Smooth muscle cell (in vitro differentiated cells): ENCODE results near the gene P4HA3. TPM values are rescaled to one million over a fixed set of nuclear protein-coding genes. Genes with fewer than 3 reads are reported as not detected.

Experiments used
- DNase-seq: peaks from one replicate; lab custom pipeline; 2025; ENCODE audit not compliant: unreplicated experiment; lab: John Stamatoyannopoulos, UW
- H2AFZ ChIP-seq: fragments of 200-600 bp; sonication (generic); 2 replicates; pipeline ENCODE4 v1.6.0; 2016; ENCODE audit warnings: antibody characterized with exemption, low read depth, mild to moderate bottlenecking
- H3F3A ChIP-seq: fragments of 200-600 bp; sonication (generic); 2 replicates; pipeline ENCODE4 v1.6.0; 2017; ENCODE audit warnings: antibody characterized with exemption, low read depth
- H3K27ac ChIP-seq: fragments of 200-600 bp; sonication (generic); 2 replicates; pipeline ENCODE4 v1.5.1; 2016; ENCODE audit warnings: low read depth, mild to moderate bottlenecking
- H3K27me3 ChIP-seq: fragments of 200-600 bp; sonication (generic); 2 replicates; pipeline ENCODE4 v1.6.1; 2016; ENCODE audit warnings: low read depth, mild to moderate bottlenecking
- H3K36me3 ChIP-seq: fragments of 200-600 bp; sonication (generic); 2 replicates; pipeline ENCODE4 v1.5.1; 2016; ENCODE audit warnings: low read depth
- H3K4me1 ChIP-seq: fragments of 200-600 bp; sonication (generic); 2 replicates; pipeline ENCODE4 v1.5.1; 2016; ENCODE audit warnings: low read depth
- H3K4me2 ChIP-seq: fragments of 200-600 bp; sonication (generic); 2 replicates; pipeline ENCODE4 v1.6.0; 2016; ENCODE audit warnings: mild to moderate bottlenecking
- H3K4me3 ChIP-seq: fragments of 200-600 bp; sonication (generic); 2 replicates; pipeline ENCODE4 v1.5.1; 2016; ENCODE audit warnings: mild to moderate bottlenecking
- H3K79me2 ChIP-seq: fragments of 200-600 bp; sonication (generic); 2 replicates; pipeline ENCODE4 v1.6.0; 2016; ENCODE audit warnings: low read depth, mild to moderate bottlenecking
- H3K9ac ChIP-seq: fragments of 200-600 bp; sonication (generic); 2 replicates; pipeline ENCODE4 v1.6.0; 2016; ENCODE audit warnings: low read depth
- H3K9me3 ChIP-seq: fragments of 200-600 bp; sonication (generic); replicated peaks from 2 replicates; pipeline ENCODE4 v1.5.1; 2016; ENCODE audit warnings: low read depth
- H4K20me1 ChIP-seq: fragments of 200-600 bp; sonication (generic); 2 replicates; pipeline ENCODE4 v1.6.0; 2016; ENCODE audit warnings: low read depth
- CTCF ChIP-seq: fragments of 200-600 bp; sonication (generic); IDR thresholded peaks from 2 replicates; pipeline ENCODE4 v1.5.1; 2017; ENCODE audit warnings: borderline replicate concordance, mild to moderate bottlenecking, antibody characterized with exemption; ENCODE audit not compliant: insufficient read depth, poor library complexity, severe bottlenecking
- WGBS: methylation state at CpG from one replicate; pipeline ENCODE4 v1.1.7; 2016; ENCODE audit warnings: low lambda C conversion rate; 5-methylcytosine and 5-hydroxymethylcytosine counted together
- polyA plus RNA-seq: library from polyadenylated mRNA; unstranded; fragments of >200 nt; fragmentation: Nextera tagmentation; extraction: Ambion mirVana; gene quantifications from 2 replicates; pipeline ENCODE4 v1.2.1, GENCODE V29; 2016
- total RNA-seq: library from RNA; depleted of rRNA; stranded (reverse); fragments of >200 nt; gene quantifications from 2 replicates; pipeline ENCODE4 v1.2.3, GENCODE V29; 2014

The P4HA3 gene
- total and polyA plus RNA-seq, 2 experiments from 2014 or later, result 6.9 to 18.9 TPM

GRCh38 chr11:74306435-74307175 lies 4.8 kb downstream of the P4HA3 start:
- H3K27ac ChIP-seq, result no peak overlapping the region

GRCh38 chr11:74299015-74299414 lies 12.4 kb downstream of the P4HA3 start:
- H2AFZ ChIP-seq, result no peak overlapping the region
- no peaks in the 10 kb centered on the region for H4K20me1 ChIP-seq
- WGBS, result 57% methylated on average over 3 of the region's 3 CpGs
- H3K4me3 ChIP-seq, result no peak overlapping the region
- H3K27ac ChIP-seq, result no peak overlapping the region
- H3K4me1 ChIP-seq, result no peaks in the 10 kb centered on the region
- H3K9ac ChIP-seq, result no peak overlapping the region
- no peaks in the 10 kb centered on the region for H3K9me3 ChIP-seq
- H3K27me3 ChIP-seq, result no peaks in the 10 kb centered on the region
- TF ChIP-seq CTCF, result no peak
- no peaks in the 10 kb centered on the region for H3F3A ChIP-seq
- no peak for DNase-seq
- H3K4me2 ChIP-seq, result no peak overlapping the region
- H3K79me2 ChIP-seq, result no peaks in the 10 kb centered on the region
- no peaks in the 10 kb centered on the region for H3K36me3 ChIP-seq

More at GRCh38 chr11:74306435-74307175, 4.8 kb downstream of the P4HA3 start:
- 68% methylated on average over 8 of the region's 8 CpGs for WGBS
- Histone ChIP-seq H3K4me2 (peak overlapping the region; percentile 45), H2AFZ (no peak overlapping the region), H3F3A (no peaks in the 10 kb centered on the region), H3K9me3 (no peaks in the 10 kb centered on the region), H3K79me2 (no peaks in the 10 kb centered on the region), H3K9ac (no peak overlapping the region), H3K4me3 (no peak overlapping the region), H3K27me3 (no peaks in the 10 kb centered on the region), H3K36me3 (no peaks in the 10 kb centered on the region), H3K4me1 (no peaks in the 10 kb centered on the region), H4K20me1 (no peaks in the 10 kb centered on the region)
- TF ChIP-seq CTCF, result no peak
- DNase-seq, result no peak

GRCh38 chr11:74297484-74297883 lies 14.0 kb downstream of the P4HA3 start:
- Histone ChIP-seq H3K27ac (no peak overlapping the region), H3K4me3 (no peak overlapping the region), H3K9me3 (no peaks in the 10 kb centered on the region), H4K20me1 (no peaks in the 10 kb centered on the region), H3F3A (no peaks in the 10 kb centered on the region), H3K79me2 (no peaks in the 10 kb centered on the region), H3K4me1 (no peaks in the 10 kb centered on the region), H3K9ac (no peak overlapping the region), H3K27me3 (no peaks in the 10 kb centered on the region), H2AFZ (no peak overlapping the region), H3K4me2 (no peak overlapping the region), H3K36me3 (no peaks in the 10 kb centered on the region)
- no peak for TF ChIP-seq CTCF
- 100% methylated on average over 1 of the region's 1 CpG for WGBS
- no peak for DNase-seq

GRCh38 chr11:74288911-74289310 lies 22.5 kb downstream of the P4HA3 start:
- Histone ChIP-seq H3F3A (no peaks in the 10 kb centered on the region), H3K9me3 (no peaks in the 10 kb centered on the region), H3K79me2 (no peaks in the 10 kb centered on the region), H3K4me2 (peak overlapping the region; percentile 27), H3K27ac (peak overlapping the region; percentile 66), H3K4me3 (no peak overlapping the region), H3K36me3 (no peaks in the 10 kb centered on the region), H3K9ac (no peak overlapping the region), H2AFZ (no peak overlapping the region), H3K27me3 (no peaks in the 10 kb centered on the region), H4K20me1 (no peaks in the 10 kb centered on the region), H3K4me1 (no peaks in the 10 kb centered on the region)
- DNase-seq, result no peak
- 50% methylated on average over 4 of the region's 4 CpGs for WGBS
- TF ChIP-seq CTCF, result no peak
